HEK293T (cell line): ENCODE data around the gene SSTR1.

Source experiments
- CTCF ChIA-PET: fragments of 350-600 bp; formaldehyde crosslinking; extraction: SDS; loops from one replicate; lab custom pipeline; 2021; ENCODE audit warnings: antibody characterized with exemption, inconsistent platforms; lab: Yijun Ruan, JAX
- POLR2A ChIA-PET: fragments of 350-600 bp; formaldehyde crosslinking; extraction: SDS; loops from one replicate; lab custom pipeline; 2020; ENCODE audit warnings: antibody characterized with exemption, inconsistent platforms; lab: Yijun Ruan, JAX
- DNase-seq: peaks from one replicate; pipeline ENCODE4 v3.0.0; 2012; ENCODE audit warnings: mixed read lengths; ENCODE audit errors: extremely low spot score
- ARNT ChIP-seq: fragments of 450-650 bp; IDR thresholded peaks from 2 replicates; pipeline ENCODE4 v1.6.1; 2017; ENCODE audit warnings: mild to moderate bottlenecking
- BHLHE40 ChIP-seq: fragments of 450-650 bp; IDR thresholded peaks from 2 replicates; pipeline ENCODE4 v1.6.1; 2016; ENCODE audit warnings: mild to moderate bottlenecking, moderate library complexity, borderline replicate concordance
- CTBP1 ChIP-seq: fragments of 450-650 bp; IDR thresholded peaks from 2 replicates; pipeline ENCODE4 v1.6.1; 2016; ENCODE audit warnings: borderline replicate concordance
- ELF4 ChIP-seq: fragments of 450-650 bp; IDR thresholded peaks from 2 replicates; pipeline ENCODE4 v1.6.1; 2017; ENCODE audit warnings: antibody characterized with exemption
- FOXA1 ChIP-seq: fragments of 450-650 bp; IDR thresholded peaks from 2 replicates; pipeline ENCODE4 v1.6.1; 2016; ENCODE audit warnings: mild to moderate bottlenecking
- FOXK2 ChIP-seq: fragments of 450-650 bp; IDR thresholded peaks from 2 replicates; pipeline ENCODE4 v1.6.1; 2016; ENCODE audit warnings: mild to moderate bottlenecking
- FOXM1 ChIP-seq: fragments of 450-650 bp; IDR thresholded peaks from 2 replicates; pipeline ENCODE4 v1.6.1; 2017; ENCODE audit warnings: mild to moderate bottlenecking, borderline replicate concordance
- HDGF ChIP-seq: fragments of 450-650 bp; IDR thresholded peaks from 2 replicates; pipeline ENCODE4 v1.6.1; 2017; ENCODE audit warnings: antibody characterized with exemption, borderline replicate concordance
- L3MBTL2 ChIP-seq: fragments of 450-650 bp; conservative IDR thresholded peaks from 2 replicates; pipeline ENCODE4 v1.6.1; 2016; ENCODE audit warnings: mild to moderate bottlenecking
- LEF1 ChIP-seq: fragments of 450-650 bp; IDR thresholded peaks from 2 replicates; pipeline ENCODE4 v1.6.1; 2017; ENCODE audit warnings: mild to moderate bottlenecking, borderline replicate concordance
- NFRKB ChIP-seq: fragments of 450-650 bp; IDR thresholded peaks from 2 replicates; pipeline ENCODE4 v1.6.1; 2016; ENCODE audit warnings: mild to moderate bottlenecking, moderate library complexity
- PKNOX1 ChIP-seq: fragments of 450-650 bp; IDR thresholded peaks from 2 replicates; pipeline ENCODE4 v1.6.1; 2016
- SP1 ChIP-seq: fragments of 450-650 bp; IDR thresholded peaks from 2 replicates; pipeline ENCODE4 v1.6.1; 2017
- SUZ12 ChIP-seq: fragments of 450-650 bp; IDR thresholded peaks from 2 replicates; pipeline ENCODE4 v1.6.1; 2016; ENCODE audit warnings: mild to moderate bottlenecking
- TARDBP ChIP-seq: fragments of 450-650 bp; IDR thresholded peaks from 2 replicates; pipeline ENCODE4 v1.6.1; 2016
- ZNF384 ChIP-seq: fragments of 450-650 bp; IDR thresholded peaks from 2 replicates; pipeline ENCODE4 v1.6.1; 2016

SSTR1 gene

GRCh38 chr14:38233218-38233617, 25.5 kb downstream of the SSTR1 start:
- ChIA-PET CTCF (no interaction called here), POLR2A (no interaction called here)
- TF ChIP-seq HDGF (no peak), BHLHE40 (no peak), ZNF384 (no peak), L3MBTL2 (no peak), SP1 (no peak), FOXK2 (no peak), ELF4 (no peak), PKNOX1 (no peak), NFRKB (no peak), LEF1 (no peak)
- DNase-seq: no peak

DNA sequence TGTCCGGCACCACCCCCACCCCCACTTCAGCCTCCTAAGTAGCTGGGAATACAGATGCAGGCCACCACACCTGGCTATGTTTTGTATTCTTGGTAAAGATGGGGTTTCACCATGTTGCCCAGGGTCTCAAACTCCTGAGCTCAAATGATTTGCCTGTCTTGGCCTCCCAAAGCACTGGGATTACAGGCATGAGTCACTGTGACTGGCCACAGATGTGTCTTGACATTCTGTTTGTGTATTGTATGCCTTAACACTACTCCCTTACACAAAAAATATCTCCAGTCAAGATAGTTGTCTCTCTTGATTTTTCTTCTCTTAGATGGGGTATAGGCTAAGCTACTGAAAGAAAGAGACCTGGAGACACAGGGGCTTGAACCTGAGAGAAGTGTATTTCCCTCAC, 30.6 kb downstream of the SSTR1 start:
- ChIA-PET POLR2A (no interaction called here), CTCF (no interaction called here)
- TF ChIP-seq ZNF384 (no peak), BHLHE40 (no peak), FOXK2 (no peak), FOXM1 (no peak), TARDBP (no peak), SP1 (no peak), LEF1 (no peak), SUZ12 (no peak), PKNOX1 (no peak), NFRKB (no peak), CTBP1 (no peak), HDGF (no peak), FOXA1 (no peak), ELF4 (no peak), ARNT (no peak), L3MBTL2 (no peak)
- no peak for DNase-seq

DNA sequence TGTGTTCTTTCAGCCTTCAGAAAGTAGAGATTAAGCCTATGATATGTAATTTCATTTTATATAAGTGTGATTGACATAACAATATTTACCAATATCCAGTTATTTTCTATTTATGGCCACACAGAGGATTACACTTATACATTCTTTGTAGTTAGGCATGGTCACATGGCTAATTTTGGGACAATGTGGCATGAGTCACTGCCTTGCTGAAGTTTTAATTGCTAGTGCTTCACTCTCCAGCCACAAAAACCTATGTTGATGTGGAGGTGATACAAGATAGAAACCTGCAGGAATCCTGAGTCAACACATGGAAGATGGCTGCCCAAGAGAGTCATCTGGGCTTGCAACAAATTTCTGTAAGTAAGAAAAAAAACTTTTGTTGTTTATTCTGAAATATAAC, 31.2 kb downstream of the SSTR1 start:
- POLR2A ChIA-PET: no interaction called here
- TF ChIP-seq SUZ12: no peak
- TF ChIP-seq L3MBTL2: no peak
- TF ChIP-seq SP1: no peak
- no peak for TF ChIP-seq ELF4
- no peak for TF ChIP-seq FOXM1
- CTCF ChIA-PET: no interaction called here
- DNase-seq: no peak

GRCh38 chr14:38243696-38244240, 36.1 kb downstream of the SSTR1 start:
- ChIA-PET CTCF (no interaction called here), POLR2A (no interaction called here)
- no peak for DNase-seq
- TF ChIP-seq FOXM1 (no peak), ARNT (no peak), HDGF (no peak), ZNF384 (no peak), ELF4 (no peak), CTBP1 (no peak), FOXA1 (no peak), BHLHE40 (no peak), SUZ12 (no peak), LEF1 (no peak), FOXK2 (no peak), SP1 (no peak), PKNOX1 (no peak), TARDBP (no peak), L3MBTL2 (no peak), NFRKB (no peak)

DNA sequence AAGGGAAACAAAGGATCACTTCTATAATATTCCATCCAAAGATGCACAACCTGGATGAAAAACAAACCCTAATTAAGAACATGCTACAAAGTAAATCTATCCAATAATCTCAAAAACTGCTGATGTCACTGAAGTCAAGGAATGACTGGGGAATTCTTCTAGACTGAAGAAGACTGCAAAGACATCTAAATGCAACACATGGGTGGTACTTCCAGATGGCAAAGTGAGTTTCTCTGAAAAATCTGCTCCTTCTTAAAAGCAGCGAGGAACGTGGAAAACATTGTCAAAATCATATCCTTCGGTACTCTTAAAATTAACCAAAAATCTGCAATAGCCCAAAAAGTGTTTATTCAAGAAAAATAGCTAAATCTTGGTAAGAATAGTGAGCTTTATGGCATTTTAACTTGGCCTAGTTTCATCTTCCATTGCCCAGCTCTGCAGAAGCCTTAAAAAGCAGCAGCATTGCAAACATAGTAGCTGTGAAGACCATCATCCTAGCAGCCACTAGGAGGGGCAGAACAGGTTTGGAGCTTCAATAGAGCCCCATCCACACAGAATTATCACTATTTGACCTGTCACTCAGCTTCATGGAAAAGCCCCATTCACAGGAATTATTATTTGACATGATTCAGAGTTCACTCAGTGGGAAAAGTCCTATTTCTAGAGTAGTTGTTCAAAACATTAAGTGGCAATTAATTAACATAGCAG, 40.8 kb downstream of the SSTR1 start:
- DNase-seq: no peak
- CTCF ChIA-PET: no interaction called here
- TF ChIP-seq FOXM1 (no peak), L3MBTL2 (no peak), LEF1 (no peak), ZNF384 (no peak), FOXK2 (no peak), CTBP1 (no peak), FOXA1 (no peak), BHLHE40 (no peak), HDGF (no peak), SP1 (no peak), SUZ12 (no peak)
- POLR2A ChIA-PET: no interaction called here

GRCh38 chr14:38250331-38250730, 42.6 kb downstream of the SSTR1 start:
- ChIA-PET POLR2A (no interaction called here), CTCF (no interaction called here)
- DNase-seq: no peak
- no peak for TF ChIP-seq L3MBTL2
- no peak for TF ChIP-seq BHLHE40
- no peak for TF ChIP-seq PKNOX1
- no peak for TF ChIP-seq NFRKB
- TF ChIP-seq ZNF384: no peak
